Fibroblast of villous mesenchyme (primary cell): Measurements from ENCODE around the gene CRIP1. TPM values are rescaled to one million over a fixed set of nuclear protein-coding genes. Genes with fewer than 3 reads are reported as not detected.

ENCODE experiments used
- DNase-seq: peaks from one replicate; pipeline ENCODE4 v3.0.0-alpha.2; 2010; ENCODE audit warnings: low read depth
- H3K4me3 ChIP-seq: 2 replicates; pipeline ENCODE4 v1.5.1; 2011; ENCODE audit warnings: low read depth, mild to moderate bottlenecking, low read length
- total RNA-seq: library from RNA; depleted of rRNA; stranded (reverse); fragments of >200 nt; gene quantifications from 2 replicates; pipeline ENCODE4 v1.2.3, GENCODE V29; 2012
- TF ChIP-seq, protein P1 (sequence below): IDR thresholded peaks from 2 replicates; pipeline ENCODE4 v1.5.1; 2012; ENCODE audit warnings: low read depth, mild to moderate bottlenecking, low read length; ENCODE audit not compliant: insufficient read depth

CRIP1 gene
- total RNA-seq, 1 donor = 1.3 TPM

DNA sequence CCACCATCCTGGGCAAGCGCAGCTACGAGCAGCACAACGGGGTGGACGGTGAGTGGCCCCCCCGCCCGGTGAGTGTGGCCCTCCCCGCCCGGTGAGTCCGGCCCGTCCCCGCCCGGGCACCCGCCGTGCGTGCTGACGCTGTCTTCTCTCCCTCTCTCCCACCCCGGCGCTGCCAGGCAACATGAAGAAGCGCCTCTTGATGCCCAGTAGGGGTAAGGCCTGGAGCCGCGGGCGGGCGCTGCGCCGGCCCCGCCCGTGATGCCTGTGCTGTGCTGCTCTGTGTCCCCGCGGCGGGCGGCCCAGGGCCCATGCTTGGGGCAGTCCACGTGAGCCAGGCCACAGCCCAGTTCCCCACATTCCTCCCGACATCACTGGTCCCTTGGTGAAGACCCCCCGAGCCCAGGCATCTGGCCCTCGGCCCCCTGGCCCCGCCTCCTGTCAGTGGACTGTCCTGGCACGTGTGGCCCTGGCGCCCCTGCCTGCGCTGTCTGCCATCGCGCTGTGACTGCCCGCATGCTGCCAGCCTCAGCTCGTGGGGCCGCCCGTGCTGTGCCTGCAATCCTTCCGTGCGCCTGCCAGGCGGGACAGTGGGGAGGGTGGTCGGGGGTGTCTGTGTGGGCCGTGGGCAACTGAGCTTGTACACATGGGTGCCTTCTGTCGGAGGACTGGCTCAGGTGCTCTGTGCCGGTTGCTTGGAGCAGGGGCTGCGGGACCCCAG lies 20.0 kb upstream of the CRIP1 start:
- DNase-seq = no peak
- H3K4me3 ChIP-seq = no peak overlapping the region
- TF ChIP-seq, protein P1, sequence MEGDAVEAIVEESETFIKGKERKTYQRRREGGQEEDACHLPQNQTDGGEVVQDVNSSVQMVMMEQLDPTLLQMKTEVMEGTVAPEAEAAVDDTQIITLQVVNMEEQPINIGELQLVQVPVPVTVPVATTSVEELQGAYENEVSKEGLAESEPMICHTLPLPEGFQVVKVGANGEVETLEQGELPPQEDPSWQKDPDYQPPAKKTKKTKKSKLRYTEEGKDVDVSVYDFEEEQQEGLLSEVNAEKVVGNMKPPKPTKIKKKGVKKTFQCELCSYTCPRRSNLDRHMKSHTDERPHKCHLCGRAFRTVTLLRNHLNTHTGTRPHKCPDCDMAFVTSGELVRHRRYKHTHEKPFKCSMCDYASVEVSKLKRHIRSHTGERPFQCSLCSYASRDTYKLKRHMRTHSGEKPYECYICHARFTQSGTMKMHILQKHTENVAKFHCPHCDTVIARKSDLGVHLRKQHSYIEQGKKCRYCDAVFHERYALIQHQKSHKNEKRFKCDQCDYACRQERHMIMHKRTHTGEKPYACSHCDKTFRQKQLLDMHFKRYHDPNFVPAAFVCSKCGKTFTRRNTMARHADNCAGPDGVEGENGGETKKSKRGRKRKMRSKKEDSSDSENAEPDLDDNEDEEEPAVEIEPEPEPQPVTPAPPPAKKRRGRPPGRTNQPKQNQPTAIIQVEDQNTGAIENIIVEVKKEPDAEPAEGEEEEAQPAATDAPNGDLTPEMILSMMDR = no peak

DNA sequence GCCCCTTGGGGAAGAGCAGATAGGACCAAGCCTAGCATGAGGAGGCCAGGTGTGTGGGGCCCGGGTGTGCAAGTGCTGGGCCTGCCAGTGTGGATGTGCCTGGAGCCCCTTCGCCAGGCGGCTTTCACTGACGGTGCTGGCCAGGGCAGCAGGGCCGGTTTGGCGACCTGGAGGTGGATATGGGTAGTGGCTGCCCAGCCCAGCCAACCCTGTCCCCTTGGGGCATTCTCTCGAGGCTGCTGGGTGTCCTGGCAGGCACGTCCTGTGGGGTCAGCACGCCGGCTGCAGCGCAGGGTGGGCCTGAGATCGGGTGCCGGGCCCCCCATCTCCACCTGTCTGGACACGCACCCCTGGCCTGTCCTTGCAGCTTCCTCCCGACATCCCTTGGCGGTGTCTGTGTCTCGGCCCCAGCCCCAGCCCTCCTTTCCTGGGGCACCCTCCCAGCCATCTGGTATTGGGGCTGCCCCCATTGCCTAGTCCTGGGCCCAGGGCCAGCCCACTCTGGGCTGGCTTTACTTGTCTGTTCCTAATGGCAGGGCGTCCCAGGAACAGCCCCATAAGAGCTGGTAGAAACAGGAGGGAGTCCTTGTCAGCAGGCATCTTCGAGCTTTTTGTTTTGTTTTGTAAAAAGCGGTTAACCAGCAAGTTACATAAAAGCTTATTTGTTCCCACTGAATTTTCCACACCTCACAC lies 19.3 kb upstream of the CRIP1 start:
- no peak overlapping the region for H3K4me3 ChIP-seq
- TF ChIP-seq, protein P1 = no peak
- no peak for DNase-seq

DNA sequence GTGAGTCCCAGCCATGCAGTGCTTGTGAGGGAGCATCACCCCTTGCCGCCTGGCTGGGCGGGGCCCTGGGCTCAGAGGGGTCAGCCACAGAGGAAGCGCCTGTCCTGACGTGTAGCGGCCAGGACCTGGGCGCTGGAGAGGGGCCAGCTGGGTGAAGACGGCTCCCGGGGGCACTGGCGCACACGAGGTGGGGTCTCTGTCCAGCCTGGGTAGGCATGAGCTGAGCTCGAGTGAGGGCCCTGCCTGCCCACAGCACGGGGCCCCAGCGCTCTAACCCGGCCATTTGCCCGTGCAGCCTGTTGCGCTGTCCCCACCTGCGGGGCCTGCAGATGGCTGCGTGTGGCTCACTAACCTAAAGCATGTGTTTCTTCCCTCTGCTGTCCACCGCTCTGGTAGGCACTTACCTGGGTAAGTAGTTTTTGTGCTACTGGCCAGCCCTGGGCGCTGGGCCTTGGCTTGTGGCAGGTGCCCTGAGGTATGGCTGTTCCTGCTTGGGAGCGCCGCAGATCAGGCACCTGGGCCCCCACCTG lies 18.7 kb upstream of the CRIP1 start:
- TF ChIP-seq, protein P1 = no peak
- no peak for DNase-seq
- H3K4me3 ChIP-seq = no peak overlapping the region

DNA sequence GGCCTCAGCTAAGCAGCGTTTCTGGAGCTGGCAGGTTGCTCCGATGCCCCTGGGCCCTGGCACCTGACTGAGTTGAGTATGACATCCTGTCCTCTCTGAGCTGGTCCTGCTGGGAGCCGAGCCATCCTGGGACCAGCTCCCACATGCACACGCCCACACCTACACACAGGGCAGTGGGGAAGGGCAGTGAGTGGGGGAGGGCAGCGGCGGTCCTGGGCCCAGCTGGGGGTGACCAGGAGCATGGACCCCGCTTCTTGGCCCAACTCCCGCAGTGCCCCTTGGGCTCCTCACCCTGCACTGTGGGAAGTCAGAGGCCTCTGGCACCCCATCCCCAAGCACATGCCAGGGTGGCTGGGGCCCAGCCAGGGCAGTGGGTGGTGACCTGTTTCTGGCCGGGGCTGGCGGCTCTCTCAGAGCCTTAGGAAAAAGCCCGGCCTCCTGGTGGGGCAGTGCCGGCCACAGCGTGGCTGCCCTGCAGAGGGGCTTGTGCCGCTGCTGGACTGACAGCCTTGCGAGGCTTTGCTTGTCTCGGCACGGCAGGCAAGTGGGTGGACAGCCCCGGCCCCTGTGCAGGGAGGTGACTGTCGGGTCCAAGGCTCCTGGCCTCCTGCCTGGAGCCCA lies 18.0 kb upstream of the CRIP1 start:
- DNase-seq = no peak
- TF ChIP-seq, protein P1 = no peak
- no peak overlapping the region for H3K4me3 ChIP-seq

DNA sequence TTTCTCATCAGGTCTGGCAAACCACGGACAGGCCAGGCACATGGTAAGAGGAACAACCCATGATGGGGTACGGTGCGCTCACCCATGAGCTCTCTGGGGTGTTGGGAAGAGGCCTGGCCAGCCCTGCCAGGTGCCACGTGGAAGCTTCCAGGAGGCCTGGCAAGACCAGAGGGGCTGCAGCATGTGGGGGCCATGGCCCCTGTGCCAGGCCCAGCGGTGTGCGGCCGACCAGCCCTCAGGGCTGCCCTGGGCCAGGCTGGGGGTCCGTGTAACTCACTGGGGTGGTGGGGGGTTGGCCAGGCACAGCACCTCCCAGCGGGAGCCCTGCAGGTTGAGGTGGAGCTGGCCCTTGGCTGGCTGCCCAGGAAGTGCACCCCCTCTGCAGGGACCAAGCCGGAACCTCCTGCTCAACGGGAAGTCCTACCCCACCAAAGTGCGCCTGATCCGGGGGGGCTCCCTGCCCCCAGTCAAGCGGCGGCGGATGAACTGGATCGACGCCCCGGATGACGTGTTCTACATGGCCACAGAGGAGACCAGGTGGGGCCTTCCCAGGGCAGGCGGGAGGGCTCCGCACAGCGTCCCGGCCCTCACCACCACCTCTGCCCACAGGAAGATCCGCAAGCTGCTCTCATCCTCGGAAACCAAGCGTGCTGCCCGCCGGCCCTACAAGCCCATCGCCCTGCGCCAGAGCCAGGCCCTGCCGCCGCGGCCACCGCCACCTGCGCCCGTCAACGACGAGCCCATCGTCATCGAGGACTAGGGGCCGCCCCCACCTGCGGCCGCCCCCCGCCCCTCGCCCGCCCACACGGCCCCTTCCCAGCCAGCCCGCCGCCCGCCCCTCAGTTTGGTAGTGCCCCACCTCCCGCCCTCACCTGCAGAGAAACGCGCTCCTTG lies 17.0 kb upstream of the CRIP1 start:
- TF ChIP-seq, protein P1 = no peak
- no peak for DNase-seq
- H3K4me3 ChIP-seq = no peak overlapping the region
